Activated naive CD4-positive, alpha-beta T cell treated with anti-CD3 and anti-CD28 coated beads, Interleukin-2, amount 50 U/mL, for 72 hours (primary cell): ENCODE measurements around the gene IRS1. TPM values are rescaled to one million over a fixed set of nuclear protein-coding genes. Genes with fewer than 3 reads are reported as not detected.
A peak's percentile ranks its signal among the peaks of the same experiment; 100 is the strongest.

ENCODE experiments used
- ATAC-seq, 2 donors: fragments of 150-1000 bp; cut with Tn5 transposase; 2 replicates each; pipeline ENCODE4 v1.10.0; 2021; ENCODE audit warnings: mild to moderate bottlenecking in 2 of 2, moderate library complexity in 2 of 2
- DNase-seq, 2 donors: peaks; one replicate each; pipeline ENCODE4 v3.0.0; 2021 to 2022; ENCODE audit warnings: low spot score in 2 of 2
- H3K27ac Mint-ChIP-seq, 2 donors: one replicate each; pipeline ENCODE4 v1.8.0; 2022; ENCODE audit warnings: mild to moderate bottlenecking in 2 of 2, mixed read lengths in 2 of 2
- H3K36me3 Mint-ChIP-seq, 2 donors: one replicate each; pipeline ENCODE4 v1.8.0; 2022; ENCODE audit warnings: mixed read lengths in 2 of 2
- H3K9me3 Mint-ChIP-seq, 2 donors: one replicate each; pipeline ENCODE4 v1.8.0; 2022; ENCODE audit warnings: mixed read lengths in 2 of 2
- total RNA-seq, 2 donors: library from RNA; stranded (reverse); gene quantifications; one replicate each; pipeline ENCODE4 v1.2.3, GENCODE V29; 2022

Gene IRS1
- total RNA-seq, 2 donors from 2014 or later = 1.2 to 2.7 TPM

- no peak for DNase-seq
- ATAC-seq = no peak
- Mint-ChIP-seq H3K9me3 (peaks cover 0 to 18% of the 10 kb centered on the region in 2 donors), H3K36me3 (peaks cover 8 to 18% of the 10 kb centered on the region in 2 donors), H3K27ac (no peak overlapping the region)
Measured at GRCh38 chr2:226776104-226776503, 23.5 kb downstream of the IRS1 start.

- ATAC-seq (no peak), DNase-seq (no peak)
- peaks cover 8 to 18% of the 10 kb centered on the region in 2 donors for H3K36me3 Mint-ChIP-seq
Measured at GRCh38 chr2:226775032-226775509, 24.5 kb downstream of the IRS1 start.

GRCh38 chr2:226773291-226773690 lies 26.3 kb downstream of the IRS1 start:
- no peak for DNase-seq
- H3K9me3 Mint-ChIP-seq = peaks cover 0 to 19% of the 10 kb centered on the region in 2 donors
- no peak for ATAC-seq
- H3K27ac Mint-ChIP-seq = no peak overlapping the region
- H3K36me3 Mint-ChIP-seq = peaks cover 8 to 24% of the 10 kb centered on the region in 2 donors

More at GRCh38 chr2:226775032-226775509, 24.5 kb downstream of the IRS1 start:
- Mint-ChIP-seq H3K27ac (no peak overlapping the region), H3K9me3 (peaks cover 0 to 18% of the 10 kb centered on the region in 2 donors)

GRCh38 chr2:226772389-226773179 lies 27.0 kb downstream of the IRS1 start:
- DNase-seq (no peak), ATAC-seq (peak; percentile 51 to 60)
- Mint-ChIP-seq H3K9me3 (peaks cover 0 to 23% of the 10 kb centered on the region in 2 donors), H3K36me3 (peaks cover 8 to 24% of the 10 kb centered on the region in 2 donors), H3K27ac (peak overlapping the region in 1 of 2 donors; percentile 86)

- Mint-ChIP-seq H3K27ac (no peak overlapping the region), H3K36me3 (peaks cover 8 to 24% of the 10 kb centered on the region in 2 donors), H3K9me3 (peaks cover 0 to 22% of the 10 kb centered on the region in 2 donors)
- DNase-seq (no peak), ATAC-seq (no peak)
Measured at GRCh38 chr2:226771067-226771466, 28.6 kb downstream of the IRS1 start.

DNA sequence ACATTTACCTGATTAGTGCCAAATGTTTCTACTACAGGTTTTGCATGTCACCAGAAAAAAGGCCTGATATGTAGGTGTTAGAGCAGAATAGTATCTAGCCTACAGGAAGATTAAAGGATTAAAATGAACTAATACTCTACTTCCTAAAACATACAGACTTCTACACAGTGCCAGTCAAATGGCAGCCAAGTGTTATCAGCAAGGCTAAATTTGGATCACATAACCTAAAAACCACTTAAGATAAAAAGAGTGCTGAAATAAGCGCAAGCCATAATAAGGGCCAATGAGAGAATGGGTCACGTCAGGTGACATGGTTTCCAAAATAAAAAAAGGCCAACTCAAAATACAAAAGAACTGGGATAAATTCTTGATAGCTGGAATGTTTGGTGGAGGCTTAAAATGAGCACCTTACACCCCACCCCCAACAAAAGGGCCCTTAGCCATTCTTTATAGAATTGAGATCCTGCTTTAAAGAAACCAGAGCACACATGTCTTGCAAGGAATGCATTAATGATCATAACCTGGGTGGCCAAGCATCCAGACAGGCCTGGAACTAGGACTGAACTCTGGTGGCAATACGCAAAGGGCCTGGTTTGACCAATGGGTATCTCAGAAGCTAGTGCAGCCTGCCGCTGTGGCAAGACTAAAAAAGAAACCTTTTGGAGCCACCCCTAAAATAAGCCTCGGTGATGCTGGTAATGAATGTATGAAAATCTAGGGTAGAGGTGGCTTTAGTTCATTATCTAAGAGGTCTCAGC lies 32.4 kb downstream of the IRS1 start:
- ATAC-seq = no peak
- H3K9me3 Mint-ChIP-seq = peaks cover 0 to 12% of the 10 kb centered on the region in 2 donors

GRCh38 chr2:226766352-226767055 lies 33.1 kb downstream of the IRS1 start:
- no peak for DNase-seq
- Mint-ChIP-seq H3K9me3 (peaks cover 0 to 12% of the 10 kb centered on the region in 2 donors), H3K27ac (no peak overlapping the region), H3K36me3 (peaks cover 0 to 15% of the 10 kb centered on the region in 2 donors)
- ATAC-seq = no peak

More for the DNA sequence above, 32.4 kb downstream of the IRS1 start:
- H3K36me3 Mint-ChIP-seq = peaks cover 0 to 15% of the 10 kb centered on the region in 2 donors
- DNase-seq = no peak
- no peak overlapping the region for H3K27ac Mint-ChIP-seq

DNA sequence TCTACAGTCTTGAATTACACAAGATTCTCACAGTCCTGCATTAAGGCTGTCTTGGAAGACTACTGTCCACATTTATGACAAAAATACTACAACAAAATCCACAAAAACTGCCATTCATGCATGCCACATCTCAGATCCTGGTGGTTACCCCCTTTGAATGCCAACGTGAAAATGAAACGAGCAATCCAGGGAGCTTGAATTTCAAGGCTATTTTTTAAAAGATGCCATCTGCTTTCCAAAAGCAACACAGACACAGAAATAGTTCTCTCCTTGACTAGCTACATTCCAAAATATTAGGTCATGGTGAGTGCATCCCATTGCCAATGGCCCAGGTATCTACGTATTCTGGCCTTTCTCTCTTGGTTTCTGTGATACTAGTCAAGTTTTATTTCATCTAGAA lies 36.3 kb downstream of the IRS1 start:
- peaks cover 0 to 9% of the 10 kb centered on the region in 2 donors for H3K36me3 Mint-ChIP-seq
- no peak overlapping the region for H3K27ac Mint-ChIP-seq
- no peak for ATAC-seq

GRCh38 chr2:226761195-226761583 lies 38.4 kb downstream of the IRS1 start:
- H3K9me3 Mint-ChIP-seq = peaks cover 0 to 7% of the 10 kb centered on the region in 2 donors
- H3K36me3 Mint-ChIP-seq = peaks cover 0 to 9% of the 10 kb centered on the region in 2 donors
- DNase-seq = no peak
- ATAC-seq = no peak
- H3K27ac Mint-ChIP-seq = no peak overlapping the region

More for the DNA sequence above, 36.3 kb downstream of the IRS1 start:
- DNase-seq = no peak
- H3K9me3 Mint-ChIP-seq = peaks cover 0 to 12% of the 10 kb centered on the region in 2 donors

DNA sequence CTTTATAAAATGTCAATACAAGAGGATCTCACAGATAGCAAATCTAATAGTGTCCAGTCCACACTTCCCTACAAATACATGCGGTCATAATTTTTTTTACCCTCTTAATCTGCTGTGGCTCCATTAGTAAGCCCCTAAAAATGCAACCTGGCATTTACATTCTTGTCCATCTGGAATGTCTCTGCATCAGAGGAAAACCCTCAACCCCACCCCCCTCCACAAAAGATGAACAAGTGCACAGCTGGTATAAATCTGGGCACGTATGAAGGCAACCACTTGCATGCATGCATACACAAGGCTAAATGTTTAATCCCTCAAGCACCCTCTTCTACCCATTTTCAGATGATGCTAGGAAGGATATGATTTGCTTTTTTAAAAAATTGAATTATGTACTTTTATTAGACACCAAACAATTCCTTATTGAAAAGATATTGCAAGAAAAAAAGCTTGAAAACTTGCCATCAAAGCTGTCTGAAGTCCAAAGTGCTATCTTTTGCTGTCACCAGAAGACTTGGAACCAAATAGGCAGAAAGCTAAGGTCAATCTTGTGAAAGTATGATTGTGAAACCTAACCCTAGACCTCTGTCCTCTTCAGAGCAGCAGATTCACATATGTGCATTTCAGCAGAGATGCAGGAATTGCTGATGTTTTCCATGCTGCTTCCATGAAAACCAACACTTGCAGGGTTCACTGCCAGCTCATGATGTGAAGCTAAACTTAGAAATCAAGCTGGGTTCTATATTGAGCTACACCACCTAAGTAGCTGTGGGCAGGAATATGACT lies 39.0 kb downstream of the IRS1 start:
- DNase-seq = no peak
- no peak overlapping the region for H3K27ac Mint-ChIP-seq
- ATAC-seq = no peak
- H3K9me3 Mint-ChIP-seq = peaks cover 0 to 7% of the 10 kb centered on the region in 2 donors
- H3K36me3 Mint-ChIP-seq = peaks cover 0 to 9% of the 10 kb centered on the region in 2 donors

GRCh38 chr2:226759768-226760167 lies 39.9 kb downstream of the IRS1 start:
- peaks cover 0 to 3% of the 10 kb centered on the region in 2 donors for H3K9me3 Mint-ChIP-seq
- H3K36me3 Mint-ChIP-seq = peaks cover 0 to 9% of the 10 kb centered on the region in 2 donors

DNA sequence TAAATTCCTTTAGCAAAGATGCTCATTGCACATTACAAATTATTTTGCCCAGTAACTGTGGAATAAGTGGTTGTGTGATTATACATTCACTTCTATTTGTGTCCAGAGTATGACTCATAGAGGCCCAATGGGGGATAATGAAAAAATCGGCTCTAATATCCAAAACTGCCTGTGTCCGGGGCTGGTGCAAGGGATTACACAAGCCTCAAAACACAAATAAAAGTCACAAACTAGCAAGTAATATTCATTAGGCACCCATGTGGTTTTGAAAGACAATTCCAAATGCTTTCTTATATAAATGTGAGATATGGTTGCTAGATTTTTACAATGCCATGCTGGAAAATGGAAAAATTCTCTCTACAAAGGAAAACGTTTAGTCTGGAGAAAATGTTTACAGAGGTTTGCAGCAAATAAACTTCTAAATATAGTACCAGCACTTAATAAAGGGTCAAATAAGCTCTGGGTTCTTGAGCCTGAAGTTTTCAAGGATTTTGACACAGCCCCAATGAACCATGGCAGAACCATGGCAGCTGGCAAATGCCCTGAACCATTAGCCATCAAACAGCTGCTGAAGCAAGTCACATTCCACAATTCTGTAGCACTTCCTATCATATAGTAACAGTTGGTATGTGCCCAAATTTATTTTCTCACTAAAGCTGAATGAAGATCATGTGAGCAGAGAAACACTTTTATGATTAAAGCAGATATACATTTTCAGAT lies 40.5 kb downstream of the IRS1 start:
- no peak for DNase-seq
- H3K9me3 Mint-ChIP-seq = peaks cover 0 to 3% of the 10 kb centered on the region in 2 donors
- H3K27ac Mint-ChIP-seq = no peak overlapping the region
- H3K36me3 Mint-ChIP-seq = peaks cover 0 to 6% of the 10 kb centered on the region in 2 donors
- ATAC-seq = no peak

More at GRCh38 chr2:226759768-226760167, 39.9 kb downstream of the IRS1 start:
- DNase-seq (no peak), ATAC-seq (no peak)
- no peak overlapping the region for H3K27ac Mint-ChIP-seq

- Mint-ChIP-seq H3K9me3 (no peaks in the 10 kb centered on the region), H3K36me3 (no peaks in the 10 kb centered on the region), H3K27ac (no peak overlapping the region)
- ATAC-seq (peak; percentile 87 to 100), DNase-seq (no peak)
Measured at GRCh38 chr2:226756131-226756530, 43.5 kb downstream of the IRS1 start.

DNA sequence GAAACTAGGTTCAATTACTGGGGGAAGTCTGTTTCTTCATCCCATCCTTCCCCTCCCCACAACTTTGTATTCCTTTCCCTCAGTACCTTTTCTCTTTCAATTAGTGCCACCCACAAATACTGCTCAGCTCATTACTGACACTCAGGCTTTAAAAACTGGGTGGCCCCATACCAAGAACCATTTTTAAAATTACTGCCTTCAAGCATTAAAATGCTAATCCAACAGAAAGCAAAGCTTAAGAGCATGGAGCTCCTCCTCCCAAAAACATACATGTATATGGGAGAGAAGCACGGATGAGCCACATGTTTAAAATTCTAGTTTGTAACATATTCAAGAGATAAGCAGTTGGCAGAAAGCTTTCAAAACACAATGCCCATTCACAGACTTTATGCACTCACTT lies 44.0 kb downstream of the IRS1 start:
- DNase-seq = no peak
- no peak overlapping the region for H3K27ac Mint-ChIP-seq
- H3K36me3 Mint-ChIP-seq = no peaks in the 10 kb centered on the region
- ATAC-seq = no peak
- H3K9me3 Mint-ChIP-seq = no peaks in the 10 kb centered on the region

DNA sequence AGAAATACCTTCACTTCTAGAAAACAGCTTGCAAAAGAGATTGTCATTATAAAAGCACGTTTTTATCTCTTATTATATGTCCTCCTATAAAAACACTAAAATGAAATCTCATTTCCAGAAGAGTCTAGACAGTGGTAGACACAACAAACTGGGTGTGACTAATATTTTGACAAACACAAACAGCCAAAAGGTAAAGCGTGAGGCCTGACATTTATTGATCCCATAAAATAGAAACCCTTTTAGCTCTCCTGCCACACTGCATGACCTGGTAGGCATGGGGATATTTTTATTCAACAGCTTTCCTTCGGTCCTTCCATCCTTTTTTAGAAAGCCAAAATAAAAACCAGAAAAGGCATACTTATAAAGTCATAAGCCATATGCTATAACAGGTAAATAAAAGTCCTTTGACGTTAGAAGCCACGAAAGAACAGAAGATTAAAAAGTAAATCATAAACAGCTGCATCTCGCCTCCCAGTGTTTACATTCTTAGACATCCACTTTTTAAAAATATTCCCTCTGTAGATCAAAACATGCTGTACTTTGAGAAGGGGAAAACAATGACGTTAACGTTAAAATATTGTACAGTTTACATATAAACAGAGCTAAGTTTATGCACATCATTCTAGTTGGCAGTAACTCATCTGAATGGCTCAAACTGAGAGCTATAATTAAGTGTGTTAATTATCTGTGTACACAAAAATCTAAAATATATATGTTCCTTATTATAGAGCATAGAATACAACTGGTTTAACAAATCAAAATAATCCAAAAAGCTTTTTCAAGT lies 44.6 kb downstream of the IRS1 start:
- DNase-seq (no peak), ATAC-seq (no peak)
- H3K27ac Mint-ChIP-seq = no peak overlapping the region

More for the DNA sequence above, 44.6 kb downstream of the IRS1 start:
- no peaks in the 10 kb centered on the region for H3K9me3 Mint-ChIP-seq
- no peaks in the 10 kb centered on the region for H3K36me3 Mint-ChIP-seq
